ENCODE results near the gene KLHL15.

KLHL15 gene

DNA sequence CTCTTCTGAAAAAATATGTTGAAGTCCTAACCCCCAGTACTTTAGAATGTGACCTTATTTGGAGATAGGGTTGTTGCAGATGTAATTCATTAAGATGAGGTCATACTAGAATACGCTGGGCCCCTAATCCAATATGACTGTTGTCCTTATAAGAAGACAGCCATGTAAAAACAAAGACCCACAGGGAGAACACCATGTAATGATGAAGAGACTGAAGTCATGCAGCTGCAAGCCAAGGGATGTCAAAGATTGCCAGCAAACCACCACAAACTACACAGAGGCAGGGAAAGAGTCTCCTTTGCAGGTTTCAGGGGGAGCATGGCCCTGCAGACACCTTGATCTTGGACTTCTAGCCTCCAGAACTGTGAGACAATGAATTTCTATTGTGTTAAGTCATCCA, 81.8 kb downstream of the KLHL15 start:
- DNase-seq: no peak

DNA sequence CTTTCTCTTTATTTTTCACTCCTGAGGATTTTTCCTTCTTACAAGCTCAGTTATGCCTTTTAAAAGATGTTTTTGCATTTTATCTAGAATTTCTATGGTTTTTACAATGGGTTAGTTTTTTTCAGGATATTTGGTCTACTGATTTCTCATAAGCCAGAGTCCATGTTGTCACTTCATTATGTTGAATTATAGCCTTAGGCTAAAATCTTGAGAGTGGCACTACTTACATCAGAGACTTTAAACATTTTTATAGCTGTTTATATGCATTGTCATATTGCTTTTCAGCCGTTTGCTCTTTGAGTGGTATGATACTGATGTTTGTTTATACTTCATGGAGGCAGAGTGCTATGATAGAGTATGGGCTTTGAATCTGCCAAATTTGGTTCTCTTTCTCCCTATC, 82.8 kb downstream of the KLHL15 start:
- DNase-seq: no peak

DNA sequence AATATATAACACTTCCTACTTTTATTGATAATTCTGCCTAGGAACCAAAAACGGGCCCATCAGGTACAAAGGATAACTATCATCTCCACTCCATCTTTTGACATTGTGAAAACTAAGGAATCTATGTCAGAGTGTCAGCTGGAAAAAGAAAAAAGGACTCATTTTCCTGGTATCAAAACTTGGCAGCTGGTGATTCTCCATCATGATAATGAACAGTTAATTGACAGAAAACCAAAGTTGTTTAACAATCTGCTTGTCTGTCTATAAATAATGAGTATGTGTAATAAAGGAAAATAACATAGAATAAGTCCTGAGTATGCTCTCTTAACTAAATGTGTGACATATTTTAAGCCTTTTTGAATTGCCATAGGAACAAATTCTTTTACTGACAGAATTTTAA, 87.8 kb downstream of the KLHL15 start:
- DNase-seq: no peak

DNA sequence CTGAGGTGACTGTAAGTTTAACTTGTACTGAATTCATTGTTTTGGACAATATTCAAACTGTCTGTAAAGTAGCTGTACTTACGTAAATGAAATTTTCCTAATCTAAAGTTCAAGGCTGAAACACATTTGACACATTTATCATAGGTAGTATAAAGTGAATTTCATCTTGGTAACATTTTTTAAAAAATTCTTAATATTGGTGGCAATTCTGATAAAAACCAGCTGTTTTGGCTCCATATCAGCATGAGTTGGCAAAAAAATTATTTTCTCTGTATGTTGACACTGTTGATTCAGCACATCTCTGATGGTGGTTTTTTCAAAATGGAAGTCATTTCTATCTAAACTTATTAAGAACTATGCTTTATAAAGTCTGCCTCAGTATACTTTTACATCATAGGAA, 88.3 kb downstream of the KLHL15 start:
- no peak for DNase-seq

DNA sequence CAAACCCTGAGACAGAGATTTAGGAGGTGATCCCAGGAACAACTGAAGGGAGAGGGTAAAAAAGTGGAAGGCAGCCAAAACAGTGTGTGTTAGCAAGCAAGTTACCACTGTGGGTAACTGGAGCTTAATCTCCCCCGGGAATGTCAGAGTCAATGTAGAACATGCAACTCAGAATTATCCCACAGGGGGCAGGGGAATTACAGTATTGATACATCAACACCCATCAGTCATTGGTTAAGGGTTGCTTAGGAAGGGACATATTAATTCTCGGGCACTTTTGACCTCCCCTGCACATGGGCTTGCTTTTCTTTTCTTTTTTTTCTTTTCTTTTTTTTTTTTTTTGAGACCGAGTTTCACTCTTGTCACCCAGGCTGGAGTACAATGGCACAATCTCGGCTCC, 89.9 kb downstream of the KLHL15 start:
- no peak for DNase-seq

DNA sequence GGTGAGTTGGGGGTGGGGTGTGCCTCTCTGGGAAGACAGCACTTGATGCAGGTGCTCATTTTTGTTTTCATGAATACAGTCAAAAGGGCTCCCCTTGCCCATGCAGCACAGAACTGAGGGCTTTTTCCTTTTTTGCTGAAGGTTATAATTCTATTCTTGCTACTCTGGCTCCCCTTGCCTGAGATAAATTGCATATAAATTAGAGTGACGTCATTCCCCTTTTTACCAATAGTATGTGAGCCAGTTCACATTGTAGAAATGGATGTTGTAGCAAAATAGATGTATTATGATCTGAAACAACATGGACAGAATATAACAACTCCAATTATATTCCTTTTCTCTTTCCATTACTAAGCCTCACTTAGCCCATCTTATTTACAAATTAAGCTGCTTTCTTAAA, 90.8 kb downstream of the KLHL15 start:
- no peak for DNase-seq

DNA sequence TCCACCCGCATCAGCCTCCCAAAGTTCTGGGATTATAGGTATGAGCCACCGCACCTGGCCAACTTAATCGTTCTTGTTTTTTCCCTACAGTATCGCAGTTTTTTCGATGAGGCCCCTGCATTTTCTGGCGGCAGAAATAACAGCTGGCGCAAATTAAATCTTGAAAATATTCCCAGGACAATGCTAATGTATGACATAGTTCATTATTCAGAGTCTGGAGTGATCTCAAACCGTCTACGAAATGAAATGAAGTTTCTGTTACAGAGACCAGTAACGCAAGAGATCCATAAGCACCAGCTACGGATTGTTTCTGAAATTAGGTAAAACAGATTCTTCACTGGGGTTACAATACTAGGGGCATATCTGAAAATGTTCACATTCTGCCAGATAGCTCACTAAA, 91.9 kb downstream of the KLHL15 start:
- DNase-seq: no peak

All from right kidney (tissue), 1 donor.